NCI-H748 (cell line): Measurements from ENCODE around the gene FZD7.

ENCODE experiments used
- DNase-seq: peaks from one replicate; lab custom pipeline; 2025; ENCODE audit not compliant: unreplicated experiment; lab: John Stamatoyannopoulos, UW

Gene FZD7

GRCh38 chr2:202009581-202009980 lies 24.1 kb upstream of the FZD7 start:
- no peak for DNase-seq

GRCh38 chr2:202014318-202014717 lies 19.3 kb upstream of the FZD7 start:
- DNase-seq: no peak

GRCh38 chr2:202014759-202015211 lies 18.9 kb upstream of the FZD7 start:
- DNase-seq: no peak

- no peak for DNase-seq
Observed at GRCh38 chr2:202015471-202015870, 18.2 kb upstream of the FZD7 start.

- no peak for DNase-seq
Observed at GRCh38 chr2:202016579-202017227, 17.0 kb upstream of the FZD7 start.

- DNase-seq: no peak
Observed at GRCh38 chr2:202017940-202018339, 15.7 kb upstream of the FZD7 start.

GRCh38 chr2:202018950-202019349 lies 14.7 kb upstream of the FZD7 start:
- no peak for DNase-seq

- DNase-seq: no peak
Observed at GRCh38 chr2:202019689-202020450, 13.8 kb upstream of the FZD7 start.

GRCh38 chr2:202022755-202023154 lies 10.9 kb upstream of the FZD7 start:
- peak; percentile 93 for DNase-seq

- peak; percentile 98 for DNase-seq
Observed at GRCh38 chr2:202023198-202023903, 10.3 kb upstream of the FZD7 start.

GRCh38 chr2:202023904-202024266 lies 9.8 kb upstream of the FZD7 start:
- no peak for DNase-seq

GRCh38 chr2:202024871-202025270 lies 8.8 kb upstream of the FZD7 start:
- DNase-seq: no peak

- no peak for DNase-seq
Observed at GRCh38 chr2:202025816-202026215, 7.8 kb upstream of the FZD7 start.

GRCh38 chr2:202026507-202026906 lies 7.1 kb upstream of the FZD7 start:
- DNase-seq: no peak

GRCh38 chr2:202030691-202031090 lies 3.0 kb upstream of the FZD7 start:
- DNase-seq: no peak

- no peak for DNase-seq
Observed at GRCh38 chr2:202031246-202031951, 2.3 kb upstream of the FZD7 start.

GRCh38 chr2:202032846-202033316 lies 774 bp upstream of the FZD7 start:
- peak; percentile 64 for DNase-seq

- DNase-seq: peak; percentile 69
Observed at GRCh38 chr2:202034249-202035088, 814 bp downstream of the FZD7 start.

- peak; percentile 27 for DNase-seq
Observed at GRCh38 chr2:202035089-202035940, 1.7 kb downstream of the FZD7 start.
